Stimulated activated CD8-positive, alpha-beta memory T cell treated with anti-CD3 and anti-CD28 coated beads, Interleukin-4, amount 100 ng/mL, for 4 hours (primary cell): Measurements from ENCODE around the gene SGK1.
"Not testable (repeated sequence)": the region's sequence is repeated elsewhere in the genome, so short reads cannot be mapped to it uniquely, and the experiment has no call there.

Source experiments
- DNase-seq, 2 donors: peaks; one replicate each; pipeline ENCODE4 v3.0.0-alpha.2; 2020; ENCODE audit warnings: low read depth in 2 of 2, low spot score in 1 of 2

The SGK1 gene

DNA sequence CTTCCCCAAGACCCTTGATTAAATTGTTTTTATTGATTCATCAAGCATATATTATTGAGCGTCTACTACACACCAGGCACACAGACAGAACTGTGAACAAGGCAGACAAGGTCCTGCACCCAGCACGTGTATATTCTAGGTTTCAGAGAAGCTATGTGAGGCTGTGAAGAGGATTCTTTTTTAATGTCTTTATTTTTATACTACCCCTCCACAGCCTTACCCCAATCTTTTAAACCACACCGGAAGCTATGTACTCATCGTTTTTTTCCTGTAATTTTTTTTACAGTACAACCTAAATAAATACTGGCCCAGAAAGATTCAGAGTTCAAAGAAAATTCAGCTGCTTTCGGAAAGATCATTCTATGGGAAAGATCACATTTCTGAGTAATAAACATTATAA lies 10.0 kb downstream of the SGK1 start:
- no peak for DNase-seq

GRCh38 chr6:134307075-134307474 lies 10.8 kb downstream of the SGK1 start:
- DNase-seq, result no peak

DNA sequence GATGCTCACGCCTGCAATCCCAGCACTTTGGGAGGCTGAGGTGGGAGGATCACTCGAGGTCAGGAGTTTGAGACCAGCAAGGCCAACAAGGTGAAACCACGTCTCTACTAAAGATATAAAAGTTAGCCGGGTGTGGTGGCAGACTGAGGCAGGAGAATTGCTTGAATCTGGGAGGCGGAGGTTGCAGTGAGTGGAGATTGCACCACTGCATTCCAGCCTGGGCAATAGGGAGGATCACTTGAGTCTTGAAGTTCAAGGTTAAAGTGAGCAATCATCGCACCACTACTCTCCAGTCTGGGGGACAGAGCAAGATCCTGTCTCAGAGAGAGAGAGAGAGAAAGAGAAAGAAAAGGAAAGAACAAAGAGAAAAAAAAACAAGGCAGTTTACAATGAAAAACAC lies 13.5 kb downstream of the SGK1 start:
- not testable (repeated sequence) for DNase-seq

GRCh38 chr6:134303891-134304290 lies 14.0 kb downstream of the SGK1 start:
- no peak for DNase-seq

DNA sequence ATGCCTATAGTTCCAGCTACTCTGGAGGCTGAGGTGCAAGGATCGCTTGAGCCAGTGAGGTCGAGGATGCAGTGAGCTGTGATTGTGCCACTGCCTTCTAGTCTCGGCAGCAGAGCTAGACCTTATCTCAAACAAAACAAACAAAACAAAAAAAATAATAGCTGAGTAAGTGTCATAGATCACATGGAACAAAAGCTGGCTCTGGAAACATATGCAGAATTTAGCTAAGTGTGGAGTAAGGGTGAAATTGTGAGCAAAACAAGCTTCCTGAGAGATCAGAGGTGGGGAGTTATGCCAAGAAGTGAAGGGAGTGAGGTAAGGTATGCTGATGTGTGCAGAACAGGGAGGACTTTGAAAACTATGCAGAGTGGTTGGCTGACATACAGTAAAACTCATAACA lies 18.7 kb downstream of the SGK1 start:
- no peak for DNase-seq

- DNase-seq, result no peak
Measured at GRCh38 chr6:134296762-134297161, 21.1 kb downstream of the SGK1 start.

DNA sequence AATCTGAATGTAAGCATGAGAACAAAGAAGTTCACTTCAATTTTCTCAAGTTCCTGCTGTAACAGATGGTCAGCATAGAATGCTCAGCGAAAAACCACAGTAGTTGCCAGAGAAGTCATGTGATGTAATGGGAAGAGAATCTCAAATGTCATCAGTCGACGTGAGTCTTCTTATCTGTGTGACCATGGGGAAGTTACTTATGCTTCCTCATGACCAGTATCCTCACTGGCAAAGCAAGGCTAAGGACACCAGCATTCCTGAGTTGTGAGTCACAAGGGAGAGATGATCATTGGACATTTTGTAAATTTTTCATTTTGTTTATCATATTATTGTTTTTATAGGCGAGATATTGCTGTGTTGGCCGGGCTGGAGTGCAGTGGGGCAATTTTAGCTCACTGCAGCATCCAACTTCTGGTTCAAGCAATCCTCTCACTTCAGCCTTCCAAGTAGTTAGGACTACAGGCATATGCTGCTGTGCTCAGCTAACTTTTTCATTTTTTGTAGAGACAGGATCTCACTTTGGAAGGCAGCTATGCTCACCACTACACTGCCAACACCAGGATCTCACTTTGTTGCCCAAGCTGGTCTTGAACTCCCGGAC lies 21.9 kb downstream of the SGK1 start:
- DNase-seq, result no peak

DNA sequence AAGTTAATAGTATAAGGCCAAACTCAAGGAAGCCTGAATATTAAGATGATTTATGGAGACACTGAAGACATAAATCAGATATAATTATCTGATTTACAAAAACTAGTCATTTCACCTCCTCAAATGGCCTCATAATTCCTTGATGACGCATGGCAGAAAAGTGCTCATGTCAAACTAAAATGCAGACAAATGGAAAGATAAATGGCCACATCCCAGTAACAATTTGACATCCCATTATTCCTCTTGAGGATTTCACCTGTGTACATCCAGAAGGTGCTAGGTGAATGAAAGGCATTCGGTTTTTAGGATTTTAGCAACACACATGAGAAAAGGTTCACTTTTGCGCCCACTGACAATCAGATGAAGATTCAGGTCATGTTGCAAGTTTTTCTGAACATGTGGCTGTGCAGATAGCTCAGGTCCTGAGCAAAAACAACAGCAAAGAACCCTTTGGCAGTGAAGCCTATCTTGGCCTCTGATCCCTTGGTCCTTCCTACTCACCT lies 24.2 kb downstream of the SGK1 start:
- no peak for DNase-seq

GRCh38 chr6:134291156-134291555 lies 26.8 kb downstream of the SGK1 start:
- DNase-seq, result no peak

GRCh38 chr6:134289204-134289575 lies 28.7 kb downstream of the SGK1 start:
- DNase-seq, result no peak

GRCh38 chr6:134288538-134289203 lies 29.2 kb downstream of the SGK1 start:
- DNase-seq, result no peak

GRCh38 chr6:134287859-134288537 lies 29.9 kb downstream of the SGK1 start:
- no peak for DNase-seq

- DNase-seq, result no peak
Measured at GRCh38 chr6:134282816-134283215, 35.1 kb downstream of the SGK1 start.

DNA sequence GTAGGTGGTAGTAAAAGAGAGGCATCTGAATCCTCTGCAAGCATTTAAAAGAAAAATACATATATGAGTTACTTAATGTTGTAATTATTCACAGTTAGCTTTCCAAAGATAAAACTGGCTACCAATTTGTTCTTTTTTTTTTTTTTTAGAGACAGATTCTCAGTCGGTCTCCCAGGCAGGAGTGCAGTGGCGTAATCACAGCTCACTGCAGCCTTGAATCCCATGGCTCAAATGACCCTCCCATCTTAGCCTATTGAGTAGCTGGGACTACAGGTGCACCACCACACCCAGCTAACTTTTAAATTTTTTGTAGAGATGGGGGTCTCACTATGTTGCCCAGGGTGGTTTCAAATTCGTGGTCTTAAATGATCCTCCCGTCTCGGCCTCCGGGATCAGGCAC lies 36.5 kb downstream of the SGK1 start:
- no peak for DNase-seq

DNA sequence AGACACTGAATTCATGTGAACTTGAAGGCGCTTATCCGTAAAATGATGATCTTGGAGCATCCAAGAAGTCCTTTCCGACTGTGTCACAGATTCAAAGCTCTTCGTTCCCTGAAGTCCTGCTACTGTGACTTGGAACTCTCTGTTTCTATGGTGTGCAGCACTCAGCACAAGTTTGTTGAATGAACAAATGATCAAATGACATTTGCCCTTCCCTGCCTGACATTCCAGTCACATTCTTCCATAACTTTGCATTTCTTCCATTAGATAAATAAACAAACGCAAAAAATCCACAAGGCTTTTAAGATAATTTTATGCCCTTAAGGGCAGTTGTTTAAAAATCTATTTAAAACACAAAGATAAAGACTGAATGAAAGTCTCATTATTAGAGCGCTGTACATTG lies 39.9 kb downstream of the SGK1 start:
- DNase-seq, result no peak

DNA sequence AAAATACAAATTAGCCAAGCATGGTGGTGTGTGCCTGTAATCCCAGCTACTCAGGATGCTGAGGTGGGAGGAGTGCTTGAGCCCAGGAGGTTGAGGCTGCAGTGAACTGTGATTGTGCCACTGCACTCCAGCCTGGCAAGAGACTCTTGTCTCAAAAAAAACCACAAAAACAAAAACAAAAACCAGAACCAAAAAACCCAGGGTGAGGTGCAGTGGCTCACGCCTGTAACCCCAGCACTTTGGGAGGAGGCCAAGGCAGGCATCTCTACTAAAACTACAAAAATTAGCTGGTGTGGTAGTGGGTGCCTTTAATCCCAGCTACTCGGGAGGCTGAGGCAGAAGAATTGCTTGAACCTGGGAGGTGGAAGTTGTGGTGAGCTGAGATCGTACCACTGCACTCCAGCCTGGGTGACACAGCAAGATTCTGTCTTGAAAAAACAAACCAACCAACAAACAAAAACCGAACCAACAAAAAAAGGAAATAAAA lies 41.0 kb downstream of the SGK1 start:
- not testable (repeated sequence) for DNase-seq

GRCh38 chr6:134272374-134272773 lies 45.5 kb downstream of the SGK1 start:
- DNase-seq, result no peak

DNA sequence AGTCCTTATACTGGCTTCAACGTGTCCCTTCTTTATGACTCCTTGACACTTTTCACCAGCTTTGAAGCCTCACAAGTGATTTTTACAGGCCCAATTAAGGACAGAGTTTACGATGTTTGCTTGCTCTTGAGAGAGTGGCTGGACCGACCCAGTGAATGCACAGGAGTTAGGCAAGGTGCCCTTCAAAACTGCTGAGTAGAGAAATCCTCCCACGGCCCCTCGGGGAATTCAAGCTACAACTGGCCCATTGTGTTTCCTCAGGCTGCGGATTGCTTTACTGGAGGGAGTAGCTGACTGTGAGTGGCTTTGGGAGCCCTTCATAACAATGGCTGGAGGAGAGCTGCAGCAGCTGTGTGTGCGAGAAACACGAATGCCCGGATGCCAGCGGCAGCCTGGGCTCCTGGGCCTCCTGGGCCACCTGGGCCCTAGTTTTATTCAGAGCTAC lies 50.0 kb downstream of the SGK1 start:
- no peak for DNase-seq

GRCh38 chr6:134266776-134267175 lies 51.1 kb downstream of the SGK1 start:
- DNase-seq, result no peak

DNA sequence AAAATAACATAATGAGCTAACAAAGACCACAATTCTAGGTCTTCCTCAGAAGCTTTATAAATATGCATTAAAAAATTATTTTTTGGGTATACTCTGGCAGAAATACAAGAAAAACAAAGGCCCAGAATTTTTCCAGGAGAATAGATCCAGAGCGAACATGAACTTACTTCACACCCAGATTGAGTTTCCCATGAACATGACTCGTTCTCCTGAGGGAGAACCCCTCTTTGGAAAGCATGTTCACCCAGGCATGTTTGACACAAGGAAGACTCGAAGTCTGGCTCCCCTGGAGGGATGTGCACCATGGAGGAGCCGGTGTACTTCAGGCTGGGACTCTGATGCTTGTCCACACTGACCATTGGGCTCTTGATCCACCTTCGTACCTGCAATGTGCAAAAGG lies 56.1 kb downstream of the SGK1 start:
- DNase-seq, result no peak

- DNase-seq, result no peak
Measured at GRCh38 chr6:134258849-134259306, 59.0 kb downstream of the SGK1 start.

GRCh38 chr6:134257516-134257915 lies 60.4 kb downstream of the SGK1 start:
- DNase-seq, result no peak
